Adrenal gland (tissue), 5 donors: ENCODE measurements around the gene MAT2A.

Experiments used
- CTCF ChIP-seq, 6 experiments: fragments of 450-650 bp in 4 of 6; fragments of 200-600 bp in 2 of 6; sonication (generic) in 1 of 6; IDR thresholded peaks; 1 replicate in 5 of 6; 2 replicates in 1 of 6; pipeline versions ENCODE4 v1.5.1 to v1.8.0; 2016 to 2021; ENCODE audit warnings: antibody characterized with exemption in 6 of 6, mild to moderate bottlenecking in 2 of 6, moderate library complexity in 1 of 6
- POLR2A ChIP-seq, 2 donors: fragments of 450-650 bp; IDR thresholded peaks; one replicate each; pipeline ENCODE4 v1.6.1; 2017; ENCODE audit warnings: antibody characterized with exemption in 2 of 2, mild to moderate bottlenecking in 2 of 2, moderate library complexity in 1 of 2
- donor health status: DM: no; HTN: no; CAD: no.

GRCh38 chr2:85536479-85536878 is 2.5 kb upstream of the MAT2A start:
- TF ChIP-seq CTCF (IDR thresholded peaks at IDR 0.05) (no peak), POLR2A (IDR thresholded peaks at IDR 0.05) (no peak)
